ENCODE results near the gene LFNG.

LFNG gene, protein sequence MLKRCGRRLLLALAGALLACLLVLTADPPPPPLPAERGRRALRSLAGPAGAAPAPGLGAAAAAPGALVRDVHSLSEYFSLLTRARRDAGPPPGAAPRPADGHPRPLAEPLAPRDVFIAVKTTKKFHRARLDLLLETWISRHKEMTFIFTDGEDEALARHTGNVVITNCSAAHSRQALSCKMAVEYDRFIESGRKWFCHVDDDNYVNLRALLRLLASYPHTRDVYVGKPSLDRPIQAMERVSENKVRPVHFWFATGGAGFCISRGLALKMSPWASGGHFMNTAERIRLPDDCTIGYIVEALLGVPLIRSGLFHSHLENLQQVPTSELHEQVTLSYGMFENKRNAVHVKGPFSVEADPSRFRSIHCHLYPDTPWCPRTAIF

DNA sequence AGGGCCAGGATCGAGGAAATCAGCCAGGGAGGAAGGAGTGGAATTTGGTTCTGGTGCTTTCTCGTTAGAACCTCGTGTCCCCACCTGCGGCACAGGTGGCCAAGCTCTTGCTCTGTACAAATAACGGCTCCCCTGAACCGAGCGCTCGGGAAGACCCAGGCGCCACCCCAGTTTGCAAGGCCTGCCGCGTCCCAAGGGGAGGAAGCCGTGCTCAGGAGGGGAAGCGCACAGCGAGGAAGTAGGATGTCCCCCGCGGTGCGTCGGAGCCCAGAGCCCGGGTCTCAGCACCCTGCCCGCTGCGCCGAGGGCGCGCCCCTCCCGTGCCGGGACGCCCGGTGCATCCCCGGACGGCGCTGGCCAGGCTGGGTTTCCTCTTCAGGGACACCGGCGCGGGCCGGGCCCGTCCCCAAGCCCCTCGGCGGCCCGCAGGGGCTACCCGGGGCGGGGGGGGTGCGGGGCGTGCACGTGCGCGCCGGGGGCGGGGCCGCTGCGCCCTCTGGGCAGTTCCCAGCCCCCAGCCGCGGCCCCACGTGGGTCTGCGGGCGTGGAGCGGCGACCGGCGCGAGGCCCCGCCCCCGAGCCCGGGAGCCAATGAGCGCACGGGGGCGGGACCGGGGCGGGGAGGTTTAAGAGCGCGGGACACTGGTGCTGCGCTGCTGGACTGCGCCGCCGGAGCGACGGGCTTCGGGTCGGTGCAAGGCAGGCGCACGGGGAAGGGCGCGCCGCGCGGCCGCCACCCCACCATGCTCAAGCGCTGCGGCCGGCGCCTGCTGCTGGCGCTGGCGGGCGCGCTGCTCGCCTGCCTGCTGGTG lies at the start of gene LFNG:
LFNG (plus strand) TSS at position 656 of the 812 bp plus-strand sequence; CDS start at position 744, 88 bp downstream.
- DNase-seq: peak; percentile 62 to 80 (median 76)

DNA sequence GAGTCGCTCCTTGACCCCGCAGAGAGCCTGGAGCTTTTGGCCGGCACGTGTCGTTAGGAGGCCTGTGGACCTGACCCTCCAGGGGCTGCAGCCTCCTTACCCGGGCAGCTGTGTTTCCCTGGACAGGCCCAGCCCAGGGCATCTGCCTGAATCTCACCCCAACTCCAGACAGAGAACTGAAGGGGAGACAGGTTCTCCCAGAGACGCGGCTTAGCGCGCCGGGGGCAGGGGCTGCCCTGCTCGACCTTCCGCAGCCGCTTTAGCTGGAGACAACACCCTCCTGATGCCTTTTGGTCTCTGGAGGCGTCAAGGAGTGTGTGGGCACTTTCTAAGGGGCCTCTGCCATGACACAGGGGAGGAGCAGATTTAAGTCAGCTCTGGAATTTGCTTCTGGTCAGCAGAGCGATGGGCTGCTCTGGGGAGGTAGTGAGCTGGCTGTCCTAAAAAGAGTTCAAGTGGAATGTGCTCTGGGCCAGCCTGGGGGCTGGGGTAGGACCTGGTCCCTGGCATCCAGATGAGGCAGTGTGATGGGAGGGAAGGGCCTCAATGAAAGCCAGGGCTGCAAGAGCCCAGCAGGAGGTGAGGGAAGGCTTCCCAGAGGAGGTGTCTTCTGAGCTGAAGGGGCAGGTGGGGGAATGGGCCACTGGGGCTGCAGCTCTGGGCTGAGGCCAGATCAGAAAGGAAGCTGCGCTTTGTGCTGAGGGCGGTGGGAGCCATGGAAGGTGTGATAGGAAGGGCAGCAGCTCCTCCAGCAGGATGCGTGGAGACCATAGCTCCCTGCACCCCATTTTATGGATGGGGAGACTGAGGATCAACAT lies 49.2 kb upstream of the LFNG start:
- DNase-seq: no peak

DNA sequence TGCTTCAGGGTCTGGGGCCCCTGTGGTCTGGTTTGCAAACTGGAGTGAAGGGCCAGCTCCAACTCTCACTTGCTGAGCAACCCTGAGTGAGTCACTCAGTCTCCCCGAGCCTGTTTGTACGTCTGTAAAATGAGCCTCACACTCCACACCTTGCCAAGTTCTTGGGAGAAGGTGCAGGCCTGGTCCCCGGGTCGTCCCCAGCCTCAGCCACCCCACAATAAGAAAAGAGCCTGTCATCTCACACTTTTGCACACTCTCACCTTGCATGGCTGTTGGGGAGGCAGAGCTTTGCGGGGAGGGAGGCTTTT lies 48.6 kb upstream of the LFNG start:
- DNase-seq: no peak

DNA sequence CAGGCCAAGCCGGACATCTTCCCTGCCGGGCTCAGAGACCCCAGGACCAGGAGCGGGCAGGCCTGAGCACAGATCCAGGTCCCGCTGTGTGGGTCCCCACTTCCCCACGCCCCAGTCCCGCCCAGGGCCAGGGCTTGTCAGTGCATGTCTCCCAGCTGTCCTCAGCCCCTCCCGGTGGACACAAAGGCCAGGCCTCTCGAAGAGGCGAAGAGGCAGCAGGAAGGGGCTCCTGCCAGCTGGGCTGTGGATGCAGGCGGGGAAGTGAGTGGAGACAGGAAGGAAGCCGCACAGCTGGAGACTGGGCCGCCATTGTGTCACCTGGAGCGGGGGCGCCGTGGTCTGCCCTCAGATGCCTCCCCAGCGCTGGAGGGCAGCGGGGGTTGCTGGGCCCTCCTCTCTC lies 48.2 kb upstream of the LFNG start:
- DNase-seq: no peak

DNA sequence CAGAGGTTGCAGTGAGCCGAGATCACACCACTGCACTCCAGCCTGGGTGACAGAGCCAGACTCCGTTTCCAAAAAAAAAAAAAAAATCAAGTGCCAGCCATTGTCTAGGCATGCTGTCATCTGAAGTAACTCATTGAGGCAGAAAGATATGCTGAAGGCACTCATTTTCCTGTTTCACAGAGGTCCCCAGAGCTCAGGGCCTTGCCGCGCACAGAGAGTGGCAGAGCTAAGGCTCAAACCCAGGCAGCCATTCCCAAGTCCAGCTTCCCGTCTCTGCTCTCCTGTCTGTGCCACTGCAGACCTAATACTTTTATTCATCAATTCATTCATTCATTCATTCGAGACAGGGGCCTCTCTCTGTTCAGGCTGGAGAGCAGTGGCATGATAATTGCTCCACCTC lies 46.8 kb upstream of the LFNG start:
- no peak for DNase-seq

DNA sequence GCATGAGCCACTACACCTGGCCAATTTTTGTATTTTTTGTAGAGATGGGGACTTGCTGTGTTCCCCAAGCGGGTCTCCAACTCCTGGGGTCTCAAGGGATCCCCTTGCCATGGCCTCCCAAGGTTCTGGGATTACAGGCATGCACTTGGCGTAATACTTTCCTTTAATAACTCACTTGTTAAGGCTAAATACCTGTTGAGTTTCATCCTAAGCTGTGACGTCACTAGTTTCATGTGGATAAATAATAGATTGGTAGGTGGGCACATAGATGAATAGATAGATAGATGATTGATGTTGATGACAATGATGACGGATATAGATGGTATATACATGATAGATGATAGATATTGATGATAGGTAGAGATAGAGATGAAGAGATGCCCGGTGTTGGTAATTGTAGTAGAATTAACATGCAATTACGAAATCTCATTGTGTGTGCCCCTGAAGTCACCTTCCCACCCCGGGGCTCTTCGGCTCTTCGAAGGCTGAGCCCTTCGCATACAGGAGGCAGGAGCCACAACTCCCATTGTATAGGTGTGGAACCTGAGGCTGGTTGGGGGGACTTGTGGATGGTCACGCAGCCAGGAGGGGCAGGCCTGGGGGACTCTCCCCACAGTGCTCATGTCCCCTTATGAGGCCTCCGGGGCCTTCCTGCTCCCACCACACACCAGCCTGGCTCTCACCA lies 45.9 kb upstream of the LFNG start:
- DNase-seq: no peak

DNA sequence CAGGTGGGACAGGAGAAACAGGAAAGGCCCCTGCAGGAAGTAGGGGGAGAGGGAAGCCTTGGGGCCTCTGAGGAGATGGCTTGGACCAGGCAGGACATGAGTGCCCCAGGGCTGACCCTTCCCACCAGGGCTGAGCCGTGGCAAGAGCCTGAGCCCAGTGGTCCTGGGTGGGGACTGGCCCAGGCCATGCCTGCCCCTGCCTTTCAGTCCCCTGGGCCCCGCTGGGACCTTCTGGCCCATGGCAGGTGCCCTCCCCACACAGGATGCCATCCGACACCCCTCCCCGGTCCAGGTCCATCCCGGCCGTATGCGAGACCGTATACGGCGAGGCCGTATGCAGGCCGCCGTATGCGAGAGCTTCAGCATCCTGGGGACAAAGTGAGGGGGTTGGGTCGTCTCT lies 45.4 kb upstream of the LFNG start:
- DNase-seq: no peak

DNA sequence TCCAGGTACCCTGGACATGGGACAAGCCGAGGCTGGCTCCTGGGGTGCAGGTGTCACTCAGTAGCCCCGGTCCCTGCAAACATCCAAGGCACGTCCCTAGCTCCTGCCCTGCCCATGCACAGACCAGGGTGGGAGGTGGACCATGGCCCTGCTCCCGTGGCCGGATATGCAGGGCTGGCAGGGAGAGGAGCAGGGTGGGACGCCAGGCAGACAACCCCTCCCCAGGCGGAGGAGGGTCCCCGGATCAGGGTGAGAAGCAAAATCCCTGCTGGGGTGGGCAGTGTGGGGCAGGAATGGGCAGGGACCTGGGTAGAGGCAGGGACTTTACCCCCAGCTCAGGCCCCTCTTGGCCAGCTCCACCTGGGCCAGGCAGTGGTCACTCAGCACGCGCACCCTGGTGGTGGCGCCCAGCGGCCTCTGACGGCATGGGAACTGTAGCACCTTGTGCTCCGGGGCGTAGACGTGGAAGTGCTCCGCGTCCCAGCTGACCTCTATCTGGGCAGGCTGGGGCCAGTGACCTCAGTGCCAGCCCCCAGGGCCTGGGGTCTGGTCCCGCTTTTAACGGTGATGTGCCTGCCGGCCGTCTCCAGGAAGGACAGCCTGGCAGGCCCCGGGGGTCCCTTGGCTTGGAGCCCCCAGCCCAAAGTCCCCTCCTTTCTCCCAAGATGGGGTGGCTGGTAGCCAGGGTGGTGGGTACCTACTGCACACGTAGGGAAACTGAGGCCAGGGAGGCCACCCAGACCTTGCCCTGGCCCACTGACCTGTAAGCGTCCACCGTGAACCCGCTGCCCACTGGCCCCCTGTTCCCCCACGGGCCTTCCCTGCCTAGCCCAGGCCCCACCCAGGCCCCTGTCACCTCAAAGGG lies 44.5 kb upstream of the LFNG start:
- no peak for DNase-seq

DNA sequence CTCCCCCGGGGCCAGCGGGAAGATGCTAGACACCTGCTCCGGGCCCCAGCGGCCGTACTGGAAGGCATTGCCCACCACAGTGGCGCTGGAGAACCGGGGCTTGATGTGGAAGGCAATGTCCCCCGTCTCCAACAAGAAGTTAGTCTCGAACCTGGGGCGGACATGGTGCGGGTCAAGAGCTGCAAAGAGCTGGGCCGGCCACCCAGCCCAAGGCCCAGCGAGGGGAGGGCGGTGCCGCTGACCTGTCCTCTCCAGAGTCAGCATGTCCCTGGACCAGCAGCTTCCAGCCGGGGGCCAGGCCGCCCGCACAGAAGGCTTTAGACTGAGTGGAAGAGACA lies 43.9 kb upstream of the LFNG start:
- no peak for DNase-seq

DNA sequence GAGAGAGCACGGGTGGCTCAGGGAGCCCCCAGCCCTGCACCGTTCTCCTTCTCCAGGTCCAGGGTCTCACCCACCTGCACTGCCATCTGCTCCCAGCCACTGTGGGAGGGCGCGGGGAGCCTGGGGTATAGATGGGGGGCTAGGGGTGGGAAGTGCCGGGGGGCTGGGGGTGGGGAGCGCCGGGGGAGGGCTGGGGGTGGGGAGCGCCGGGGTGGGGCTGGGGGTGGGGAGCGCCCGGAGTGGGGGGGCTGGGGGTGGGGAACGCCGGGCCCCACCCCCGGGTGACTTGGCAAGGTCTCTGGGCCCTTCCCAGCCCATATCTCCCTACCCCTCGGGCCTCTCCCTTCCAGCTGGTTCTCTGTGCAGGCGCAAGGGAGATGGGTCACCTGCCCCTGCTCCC lies 43.3 kb upstream of the LFNG start, which contains the start of gene GRIFIN:
GRIFIN (minus strand) TSS at position 101 of the 400 bp plus-strand sequence; CDS start at position 86, 15 bp downstream.
- DNase-seq: no peak

DNA sequence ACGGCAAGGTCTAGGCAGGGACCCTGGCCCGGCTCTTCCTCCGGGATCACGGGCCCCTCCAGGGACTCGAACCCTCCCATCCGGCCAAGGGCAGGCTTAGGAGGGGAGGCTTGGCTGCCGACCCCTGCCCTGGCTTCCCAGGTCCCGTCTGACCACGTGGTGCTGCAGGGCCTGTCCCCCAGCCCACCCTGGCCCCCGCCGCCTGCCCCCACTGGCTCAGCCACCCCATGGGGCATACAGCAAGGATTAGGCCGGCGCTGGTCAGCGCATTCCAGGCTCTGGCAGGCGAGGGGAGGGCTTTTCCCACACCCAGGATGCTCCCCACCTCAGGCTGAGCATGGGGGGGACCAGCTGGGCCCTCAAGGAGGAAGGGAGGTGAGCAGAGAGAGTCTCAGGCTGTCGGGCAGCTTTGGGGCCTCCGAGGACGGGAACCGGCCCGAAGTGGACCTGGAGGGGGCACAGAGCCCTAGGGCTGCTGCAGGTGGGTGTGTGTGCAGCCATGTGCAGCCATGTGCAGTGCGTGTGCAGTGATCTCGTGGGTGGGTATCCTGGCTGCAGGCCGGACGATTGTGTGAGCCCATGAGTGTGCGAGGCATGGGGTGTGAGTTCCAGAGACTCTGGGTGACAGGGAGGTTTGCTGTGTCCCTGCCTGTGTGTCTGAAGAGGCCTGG lies 42.7 kb upstream of the LFNG start:
- DNase-seq: no peak

DNA sequence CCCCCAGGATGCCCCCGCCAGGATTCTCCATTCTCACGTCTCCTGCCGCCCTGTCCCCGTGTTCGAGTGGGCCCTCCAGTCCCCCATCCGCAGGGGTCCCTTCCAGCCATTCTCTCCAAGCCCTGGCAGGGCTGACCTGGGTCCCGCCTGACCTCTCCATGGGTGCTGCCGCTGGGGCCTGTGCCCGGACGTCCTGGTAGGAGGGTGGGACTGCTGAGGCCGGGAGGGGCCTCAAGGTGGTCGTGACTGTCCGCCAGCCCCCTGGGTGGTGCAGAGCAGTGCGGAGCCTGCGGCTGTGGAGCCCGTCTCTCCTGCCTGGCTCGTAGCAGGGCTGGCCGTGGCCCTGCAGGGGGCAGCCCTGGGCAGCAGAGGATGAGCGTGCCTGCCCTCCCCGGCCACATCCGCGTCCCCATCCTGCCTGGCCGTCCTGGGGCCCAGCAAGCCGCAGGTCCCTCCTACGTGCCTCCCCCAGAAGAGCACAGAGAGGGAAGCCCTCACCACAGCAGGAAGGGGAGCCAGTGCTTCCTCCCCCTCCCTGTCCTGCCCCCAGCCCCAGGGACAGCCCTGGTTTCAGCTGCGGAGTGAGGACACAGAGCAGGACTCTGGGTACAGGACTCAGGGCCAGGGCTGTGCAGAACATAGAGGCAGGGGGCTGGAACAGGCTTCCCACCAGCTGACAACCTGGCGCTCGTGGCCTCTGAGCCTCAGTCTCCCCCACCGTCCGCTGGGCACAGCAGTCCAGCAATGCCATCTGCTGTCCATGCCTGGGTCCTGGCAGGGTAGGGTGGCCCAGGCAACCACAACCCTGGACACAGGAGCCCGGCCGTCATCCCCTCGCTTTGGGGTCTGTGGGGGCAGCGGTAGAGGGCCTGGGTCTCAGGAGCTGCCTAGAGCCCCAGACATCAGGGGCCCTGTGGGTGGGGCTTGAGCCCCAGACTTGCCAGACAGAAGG lies 41.9 kb upstream of the LFNG start:
- peak; percentile 25 to 54 (median 30) for DNase-seq

DNA sequence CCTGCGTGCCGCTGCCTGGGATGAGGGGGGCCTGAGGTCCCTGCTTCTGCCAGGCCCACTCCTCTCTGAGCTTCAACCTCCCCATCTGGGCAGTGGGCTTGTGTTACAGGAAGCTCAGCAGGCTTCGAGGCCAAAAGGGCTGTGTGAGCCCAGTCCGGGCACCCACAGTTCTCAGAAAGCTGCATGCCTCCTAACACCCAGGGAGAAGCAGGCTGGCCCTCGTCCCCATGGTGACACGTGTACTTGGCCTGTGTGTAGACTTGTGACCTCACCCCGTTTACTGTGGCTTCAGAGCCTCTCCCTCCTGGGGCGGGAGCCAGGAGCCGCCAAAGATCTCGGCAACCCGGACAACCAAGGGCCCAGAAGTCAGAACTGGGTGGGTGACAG lies 41.2 kb upstream of the LFNG start:
- no peak for DNase-seq

DNA sequence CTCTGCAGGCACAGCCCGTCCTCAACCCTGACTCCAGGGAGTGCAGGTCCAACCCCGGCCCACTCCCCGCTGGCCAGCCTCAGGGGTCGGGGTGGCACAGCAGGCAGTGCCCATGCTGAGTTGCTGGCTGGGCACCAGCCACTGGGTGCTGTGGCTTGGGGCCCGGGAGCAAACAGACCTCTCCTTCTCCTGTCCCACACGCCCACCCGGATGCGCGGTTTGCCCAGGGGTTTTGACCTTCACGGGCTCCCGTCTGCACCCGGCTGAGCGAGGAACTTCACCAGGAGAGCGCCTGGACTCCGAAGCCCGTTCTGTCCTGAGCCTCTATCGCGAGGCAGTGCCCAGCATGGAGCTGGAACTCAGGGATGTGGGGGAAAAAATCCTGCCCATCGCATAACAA lies 40.8 kb upstream of the LFNG start:
- DNase-seq: no peak

DNA sequence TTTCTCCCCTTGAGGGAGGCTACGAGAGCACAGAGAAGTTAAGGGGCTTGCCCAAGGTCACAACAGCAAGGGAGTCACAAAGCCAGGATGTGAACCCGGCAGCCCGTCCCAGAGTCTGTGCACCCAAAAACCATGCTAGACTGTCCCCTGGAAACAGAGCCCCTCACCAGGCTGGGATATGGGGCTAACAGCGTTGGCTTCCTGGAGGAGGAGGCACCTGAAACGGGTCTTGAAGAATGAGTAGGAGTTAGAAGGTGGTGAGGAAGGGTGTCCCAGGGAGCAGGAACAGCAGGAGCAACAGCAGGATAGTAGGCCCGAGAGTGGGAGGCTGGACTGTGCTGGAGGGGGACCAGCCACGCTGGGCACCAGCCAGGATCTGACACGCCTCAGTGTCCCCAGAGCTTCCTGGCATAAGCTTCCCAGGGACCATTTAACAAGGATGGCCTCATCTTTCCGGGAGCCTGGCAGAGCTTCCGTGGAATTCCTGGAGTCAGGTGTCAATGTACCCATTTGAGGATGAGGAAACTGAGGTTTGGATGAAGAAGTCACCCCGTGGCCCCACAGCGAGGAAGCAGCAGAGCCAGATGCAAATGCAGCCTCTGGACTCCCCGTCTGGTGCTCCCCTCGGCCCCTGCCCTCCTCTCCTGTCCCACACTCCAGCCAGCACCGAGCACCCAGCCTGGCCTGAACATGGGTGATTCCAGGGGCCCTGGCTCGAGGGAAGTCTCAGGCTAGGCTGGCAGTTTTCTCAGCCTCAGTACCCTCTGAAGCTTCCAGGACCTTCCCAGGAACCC lies 40.1 kb upstream of the LFNG start:
- no peak for DNase-seq

DNA sequence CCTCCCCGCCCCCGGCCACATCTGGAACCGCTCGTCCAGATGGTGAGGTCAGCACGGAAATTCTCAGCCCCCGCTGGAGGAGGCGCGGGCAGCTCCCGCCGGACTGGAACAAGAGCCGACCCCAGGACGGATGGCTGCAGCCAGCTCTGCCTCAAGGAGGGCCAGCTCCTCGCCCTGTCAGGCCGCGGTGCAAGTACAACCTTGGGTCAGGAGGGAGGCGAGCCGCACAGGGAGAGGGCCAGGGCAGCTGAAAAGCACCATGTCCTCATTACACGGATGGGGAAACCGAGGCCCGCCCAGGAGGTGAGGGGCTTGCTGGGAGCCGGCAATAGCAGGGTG lies 39.5 kb upstream of the LFNG start:
- DNase-seq: no peak

DNA sequence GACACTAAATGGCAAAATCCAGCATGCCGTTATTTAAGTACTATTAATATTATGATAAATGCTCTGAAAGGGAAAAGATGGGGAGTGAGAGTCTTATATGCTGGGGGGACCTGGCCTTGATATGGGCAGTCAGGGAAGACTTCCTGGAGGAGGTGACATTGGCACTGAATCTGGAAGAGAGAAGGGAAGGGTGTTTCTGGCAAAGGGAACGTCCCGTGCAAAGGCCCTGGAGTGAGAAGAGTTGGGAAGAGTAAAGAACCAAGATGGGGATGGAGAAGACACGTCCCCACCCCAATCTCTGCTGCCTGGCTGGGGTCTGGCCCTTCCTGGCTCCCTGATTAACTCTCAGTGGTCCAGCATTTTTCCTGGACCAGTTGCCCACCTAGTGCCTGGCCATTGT lies 38.4 kb upstream of the LFNG start:
- no peak for DNase-seq

DNA sequence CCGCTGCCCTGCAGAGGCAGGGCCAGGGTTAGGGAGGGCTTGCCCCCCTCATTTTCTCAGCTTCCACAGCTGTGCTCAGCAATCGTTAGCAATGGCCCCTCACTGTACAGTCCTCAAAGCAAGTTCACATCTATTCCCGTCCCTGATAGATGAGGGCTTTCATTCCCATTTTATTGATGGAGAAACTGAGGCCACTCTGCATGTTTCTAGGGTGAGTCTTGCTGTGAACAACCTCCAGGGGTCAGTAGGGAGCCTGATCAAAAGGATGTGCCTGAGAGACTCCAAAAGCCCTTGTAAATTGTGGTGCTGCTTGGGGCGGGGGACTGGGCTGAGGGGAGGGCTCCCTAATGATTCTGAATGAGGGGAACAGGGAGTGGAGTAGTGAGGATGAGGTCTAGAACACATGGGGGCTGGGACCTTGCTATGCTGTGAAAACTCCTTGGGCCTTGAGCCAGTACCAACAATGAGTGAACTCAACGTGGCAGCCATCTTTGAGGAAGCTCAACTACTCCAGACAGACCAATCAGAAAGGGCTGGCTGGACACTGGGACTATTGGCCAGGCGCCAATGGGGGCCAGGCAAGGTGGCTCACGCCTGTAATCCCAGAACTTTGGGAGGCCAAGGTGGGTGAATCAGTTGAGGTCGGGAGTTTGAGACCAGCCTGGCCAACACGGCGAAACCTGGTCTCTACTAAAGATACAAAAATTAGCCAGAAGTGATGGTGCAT lies 36.7 kb upstream of the LFNG start:
- no peak for DNase-seq

DNA sequence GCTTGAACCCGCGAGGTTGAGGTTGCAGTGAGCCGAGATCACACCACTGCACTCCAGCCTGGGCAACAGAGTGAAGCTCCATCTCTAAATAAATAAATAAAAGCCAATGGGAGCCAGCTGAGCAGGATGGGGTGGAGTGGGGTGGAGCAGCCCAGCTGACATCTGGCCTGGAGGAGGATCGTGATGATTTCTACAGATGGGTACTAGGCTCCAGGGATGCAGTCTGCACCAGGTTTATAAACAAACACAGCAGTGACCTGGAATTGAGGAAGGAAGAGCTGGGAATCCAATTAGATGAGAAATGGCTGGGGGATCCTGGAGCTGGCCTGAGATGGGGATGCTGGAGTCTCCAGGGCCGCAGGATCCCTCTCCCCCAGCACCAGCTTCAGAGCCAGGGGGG lies 36.1 kb upstream of the LFNG start:
- DNase-seq: no peak
